Left ventricle myocardium superior (tissue), 1 donor: ENCODE data around the gene FHIP1A. TPM values are rescaled to one million over a fixed set of nuclear protein-coding genes. Genes with fewer than 3 reads are reported as not detected.
"Not testable (repeated sequence)": the region's sequence is repeated elsewhere in the genome, so short reads cannot be mapped to it uniquely, and the experiment has no call there.

Experiments used
- ATAC-seq: fragments of 200-7000 bp; cut with Tn5 transposase; one replicate; pipeline ENCODE4 v1.9.1; 2020; ENCODE audit warnings: mild to moderate bottlenecking, moderate library complexity
- DNase-seq: peaks from one replicate; pipeline ENCODE4 v3.0.0-alpha.2; 2020
- intact Hi-C: fragments of 100-400 bp; cut with micrococcal nuclease; formaldehyde crosslinking; loops from one replicate; pipeline ENCODE4 v1.11.0; 2022
- long read RNA-seq: library from polyadenylated mRNA; unstranded; transcript quantifications from one replicate; pipeline ENCODE4 v2.0.0, GENCODE V29; 2021
- total RNA-seq: library from RNA; stranded (reverse); fragmentation: NEBNext Ultra II Directional; extraction: Animal tissue kit (Norgen Biotek cat#: 25700); gene quantifications from one replicate; pipeline ENCODE4 v1.2.1, GENCODE V29; 2021
- donor health status: DM: no; HTN: yes; CAD: no; lungs with severe emphysema.

FHIP1A gene
- total RNA-seq: 20.2 TPM
- long read RNA-seq, partial matches to known transcripts: 0 of 1 reads
- long read RNA-seq, other reads (novel, unspliced or antisense): 1 of 1 reads

DNA sequence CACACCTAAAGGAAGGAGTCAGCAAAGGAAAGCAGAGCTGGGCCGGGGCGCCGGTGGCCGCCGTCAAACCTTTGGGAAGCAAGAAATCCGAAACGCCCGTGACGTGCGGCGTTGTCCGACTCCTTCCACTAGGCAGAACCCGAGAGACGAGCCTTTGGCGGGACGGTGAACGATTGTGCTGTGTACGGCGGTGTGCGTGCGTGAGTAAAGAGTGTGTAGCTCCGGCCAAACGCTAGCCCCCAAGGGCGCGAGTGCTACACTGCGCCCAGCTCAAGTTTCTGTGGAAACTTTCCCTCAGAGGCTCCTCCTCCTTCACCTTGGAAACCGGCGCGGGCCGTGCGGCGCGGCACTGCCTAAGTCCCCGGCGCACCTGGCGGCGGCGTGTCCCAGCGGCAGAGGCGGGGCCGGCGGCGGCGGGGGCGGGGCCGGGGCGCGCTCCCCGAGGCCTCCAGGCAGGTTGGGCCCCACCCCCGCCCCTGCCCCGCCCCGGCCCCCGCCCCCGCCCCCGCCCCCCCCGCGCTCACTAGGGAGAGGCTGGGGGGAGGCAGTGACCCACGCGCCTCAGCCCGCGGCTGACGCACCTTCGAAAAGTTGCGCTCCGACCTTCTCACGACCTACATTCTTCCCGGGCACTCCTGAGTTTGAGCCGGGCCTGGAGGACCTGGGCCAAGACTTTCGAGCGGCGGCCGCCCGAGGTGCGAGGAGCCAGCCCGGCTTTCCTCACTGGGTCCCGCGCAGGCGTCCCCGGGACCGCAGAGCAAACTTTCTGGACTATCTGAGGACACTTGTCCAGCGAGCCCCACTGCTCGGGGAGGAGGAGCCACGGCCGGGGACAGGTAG lies at the start of gene FHIP1A:
Gene FHIP1A, plus strand, starts transcription at position 547 of the 840 bp plus-strand sequence. CDS start 157,084 bp downstream, outside the sequence.
- DNase-seq: peak; percentile 84
- intact Hi-C loops: no loop called here
- peak; percentile 89 for ATAC-seq

DNA sequence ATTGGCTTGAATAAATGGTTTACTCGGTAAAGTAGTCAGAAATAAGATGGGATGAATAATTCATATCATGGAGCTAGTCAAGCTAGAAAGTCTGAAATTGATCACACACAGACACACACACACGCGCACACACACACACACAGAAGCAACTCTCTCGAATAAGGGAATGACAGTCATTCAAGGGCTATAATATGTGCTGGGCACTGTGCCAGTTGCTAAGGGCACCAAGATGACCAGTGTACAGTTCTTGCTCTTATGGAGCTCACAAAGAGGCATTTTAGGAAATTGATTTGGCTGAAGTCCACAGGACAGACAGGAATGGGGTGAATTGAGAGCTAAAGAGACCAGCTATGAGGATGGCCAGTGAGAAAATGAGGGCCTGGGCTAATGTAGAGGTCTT lies 49.4 kb upstream of the FHIP1A start:
- intact Hi-C loops: no loop called here
- no peak for ATAC-seq

DNA sequence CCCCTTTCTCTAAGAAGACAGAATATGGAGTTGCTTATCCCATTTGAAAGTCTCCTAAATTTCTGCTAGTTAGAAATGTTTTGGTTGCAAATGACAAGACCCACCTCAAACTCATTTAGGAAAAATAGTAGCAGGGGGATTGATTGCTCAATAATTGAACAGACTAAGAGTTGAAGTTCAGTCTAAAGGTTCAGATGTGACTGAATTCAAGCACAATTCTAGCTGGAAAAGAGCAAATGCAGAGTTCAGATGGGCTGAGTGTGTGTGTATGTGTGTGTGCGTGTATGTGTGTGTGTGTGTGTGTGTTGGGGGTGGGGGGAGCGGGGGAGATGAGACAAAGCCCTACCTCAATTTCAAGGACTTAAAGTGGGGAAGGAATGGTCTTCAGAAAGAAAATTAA lies 47.9 kb upstream of the FHIP1A start:
- intact Hi-C loops: loop anchor here (5.0 kb wide), 2 partner anchors 84 to 244 kb away; partner anchors contain the start of gene PRSS48
- DNase-seq (no peak), ATAC-seq (no peak)

More for the DNA sequence above, 49.4 kb upstream of the FHIP1A start:
- no peak for DNase-seq

DNA sequence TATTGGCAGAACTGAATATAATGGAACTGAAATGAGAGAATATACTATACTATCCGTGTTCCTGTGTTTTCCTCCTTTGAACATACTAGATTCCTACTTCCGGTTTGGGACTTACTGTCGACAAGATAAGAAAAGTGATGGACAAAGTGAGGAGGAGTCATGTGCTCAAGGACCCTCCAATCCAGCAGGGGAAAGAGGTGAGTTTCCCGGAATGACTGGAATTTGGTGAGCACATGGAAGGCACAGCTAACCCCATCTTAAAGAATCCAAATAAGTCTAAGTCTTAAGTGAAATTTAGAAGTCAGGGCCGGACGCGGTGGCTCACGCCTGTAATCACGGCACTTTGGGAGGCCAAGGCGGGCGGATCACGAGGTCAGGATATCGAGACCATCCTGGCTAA lies 47.0 kb upstream of the FHIP1A start:
- no peak for DNase-seq
- no peak for ATAC-seq
- intact Hi-C loops: loop anchor here (5.0 kb wide), 2 partner anchors 85 to 245 kb away; partner anchors contain the start of gene PRSS48

DNA sequence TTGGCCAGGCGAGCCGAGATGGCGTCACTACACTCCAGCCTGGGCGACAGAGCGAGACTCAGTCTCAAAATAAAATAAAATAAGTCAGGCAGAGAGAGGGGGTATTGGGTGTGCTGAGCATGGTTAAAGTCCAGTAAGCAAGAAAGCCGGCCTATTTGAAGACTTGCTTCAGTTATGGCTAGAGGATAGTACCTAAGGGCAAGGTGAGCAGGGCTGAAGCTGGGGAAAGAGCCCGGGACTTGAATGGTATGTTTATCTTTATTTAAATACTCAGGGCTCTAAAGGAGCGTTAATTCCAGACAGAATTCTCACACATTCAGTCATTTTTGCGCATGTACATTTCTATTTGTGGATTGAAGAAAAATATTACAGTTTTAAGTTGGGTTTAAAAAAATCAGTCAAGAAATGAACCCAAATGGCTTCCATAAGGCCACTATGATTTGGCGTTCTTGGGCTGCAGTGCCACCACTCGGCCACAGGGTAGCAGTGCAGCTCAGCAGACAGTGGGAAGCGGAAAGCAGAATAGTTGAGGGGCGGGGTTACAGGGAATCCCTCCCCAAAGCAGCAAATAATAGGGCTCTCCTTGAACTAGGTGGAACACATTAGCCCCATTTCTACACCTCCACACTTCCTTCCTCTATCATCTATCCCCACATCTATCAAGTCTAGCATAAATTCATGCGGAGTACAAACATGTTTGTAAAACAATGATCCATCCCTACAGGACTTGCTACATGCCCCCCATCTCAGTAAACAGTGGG lies 46.4 kb upstream of the FHIP1A start:
- intact Hi-C loops: loop anchor here (5.0 kb wide), 2 partner anchors 85 to 245 kb away; partner anchors contain the start of gene PRSS48
- ATAC-seq (peak; percentile 95), DNase-seq (peak; percentile 85)

DNA sequence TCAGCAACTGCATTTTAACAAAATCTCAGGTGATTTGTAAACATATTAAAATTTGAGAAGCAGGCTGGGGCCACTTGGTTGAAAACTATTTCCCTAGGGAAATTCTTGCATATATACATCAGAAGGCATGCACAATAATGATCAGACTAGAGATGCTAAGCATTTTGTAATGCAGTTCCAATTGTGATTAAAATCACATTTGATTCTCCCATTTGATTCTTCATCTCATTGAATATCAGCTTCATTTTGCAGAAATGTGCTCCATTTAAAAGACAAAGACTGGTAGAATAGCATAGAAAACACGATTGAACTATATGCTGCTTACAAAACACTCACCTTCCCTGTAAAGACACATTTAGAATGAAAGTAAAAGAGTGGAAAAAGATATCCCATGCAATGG lies 32.4 kb upstream of the FHIP1A start:
- DNase-seq (no peak), ATAC-seq (no peak)
- intact Hi-C loops: no loop called here

DNA sequence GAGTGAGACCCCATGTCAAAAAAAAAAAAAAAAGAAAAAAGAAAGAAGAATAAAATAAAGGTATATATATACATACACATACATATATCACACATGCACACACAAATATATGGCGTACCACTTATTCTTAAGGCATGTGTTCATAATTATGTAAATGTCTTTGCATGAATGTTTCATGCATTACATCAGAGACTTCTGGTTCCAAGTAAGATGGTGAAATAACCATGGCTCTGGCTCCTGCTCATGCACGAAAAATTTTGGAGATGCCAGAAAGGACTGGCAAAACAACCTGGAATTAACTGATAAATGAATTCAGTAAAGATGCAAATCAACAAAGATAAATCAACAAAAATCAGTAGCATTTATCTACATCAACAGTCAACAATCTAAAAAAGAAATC lies 19.7 kb upstream of the FHIP1A start:
- DNase-seq: no peak
- intact Hi-C loops: no loop called here
- no peak for ATAC-seq

DNA sequence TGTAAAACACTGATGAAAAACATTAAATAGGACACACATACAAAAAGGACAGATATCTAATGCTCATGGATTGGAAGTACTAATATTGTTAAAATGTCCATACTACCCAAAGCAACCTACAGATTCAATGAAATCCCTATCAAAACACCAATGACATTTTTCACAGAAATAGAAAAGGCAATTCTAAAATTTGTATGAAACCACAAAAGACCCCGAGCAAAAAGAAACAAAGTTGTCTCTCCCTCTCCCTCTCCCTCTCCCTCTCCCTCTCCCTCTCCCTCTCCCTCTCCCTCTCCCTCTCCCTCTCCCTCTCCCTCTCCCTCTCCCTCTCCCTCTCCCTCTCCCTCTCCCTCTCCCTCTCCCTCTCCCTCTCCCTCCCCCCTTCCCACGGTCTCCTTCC lies 19.2 kb upstream of the FHIP1A start:
- ATAC-seq, DNase-seq, intact Hi-C loops: not testable (repeated sequence)

DNA sequence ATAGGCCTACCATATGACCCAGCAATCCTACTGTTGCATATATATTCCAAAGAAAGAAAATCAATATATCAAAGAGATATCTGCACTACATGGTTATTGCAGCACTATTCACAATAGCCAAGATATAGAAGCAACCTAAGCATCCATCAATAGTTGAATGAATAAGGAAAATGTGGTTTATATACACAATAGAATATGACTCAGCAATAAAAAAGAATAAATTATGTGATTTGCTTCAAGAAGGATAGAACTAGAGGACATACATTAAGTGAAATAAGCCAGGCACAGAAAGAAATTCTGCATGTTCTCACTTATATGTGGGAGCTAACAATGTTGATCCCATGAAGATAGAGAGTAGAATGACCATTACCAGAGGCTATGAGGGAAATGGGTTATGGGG lies 13.1 kb upstream of the FHIP1A start:
- DNase-seq (no peak), ATAC-seq (no peak)
- intact Hi-C loops: no loop called here

DNA sequence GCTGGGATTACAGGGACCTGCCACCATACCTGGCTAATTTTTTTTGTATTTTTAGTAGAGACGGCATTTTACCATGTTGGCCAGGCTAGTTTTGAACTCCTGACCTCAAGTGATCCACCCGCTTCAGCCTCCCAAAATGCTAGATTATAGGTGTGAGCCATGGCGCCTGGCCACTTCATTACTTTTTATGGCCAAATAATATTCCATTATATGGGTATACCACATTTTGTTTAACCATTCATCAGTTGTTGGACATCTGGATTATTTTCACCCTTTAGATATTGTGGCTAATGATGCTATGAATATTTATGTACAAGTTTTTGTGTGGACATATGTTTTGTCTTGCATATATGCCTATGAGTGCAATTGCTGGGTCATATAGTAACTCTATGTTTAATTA lies 8.6 kb upstream of the FHIP1A start:
- intact Hi-C loops: no loop called here
- no peak for ATAC-seq
- no peak for DNase-seq

DNA sequence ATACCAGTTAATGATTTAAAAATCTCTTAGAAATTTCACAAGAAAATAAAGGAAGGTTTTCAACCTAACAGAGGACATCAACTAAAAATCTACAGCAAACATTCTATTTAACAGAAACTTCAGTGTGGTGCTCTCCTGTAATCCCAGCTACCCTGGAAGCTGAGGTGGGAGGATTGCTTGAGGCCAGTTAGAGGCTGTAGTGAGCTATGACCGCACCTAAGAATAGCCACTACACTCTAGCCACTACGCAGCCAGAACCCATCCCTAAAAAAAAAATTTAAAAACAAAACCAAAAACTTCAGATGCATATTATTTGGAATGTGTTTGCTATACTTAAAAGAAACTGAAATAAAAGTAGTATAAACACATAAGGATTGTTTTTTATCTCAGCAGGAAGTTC lies 7.2 kb upstream of the FHIP1A start:
- ATAC-seq (no peak), DNase-seq (no peak)
- intact Hi-C loops: no loop called here

DNA sequence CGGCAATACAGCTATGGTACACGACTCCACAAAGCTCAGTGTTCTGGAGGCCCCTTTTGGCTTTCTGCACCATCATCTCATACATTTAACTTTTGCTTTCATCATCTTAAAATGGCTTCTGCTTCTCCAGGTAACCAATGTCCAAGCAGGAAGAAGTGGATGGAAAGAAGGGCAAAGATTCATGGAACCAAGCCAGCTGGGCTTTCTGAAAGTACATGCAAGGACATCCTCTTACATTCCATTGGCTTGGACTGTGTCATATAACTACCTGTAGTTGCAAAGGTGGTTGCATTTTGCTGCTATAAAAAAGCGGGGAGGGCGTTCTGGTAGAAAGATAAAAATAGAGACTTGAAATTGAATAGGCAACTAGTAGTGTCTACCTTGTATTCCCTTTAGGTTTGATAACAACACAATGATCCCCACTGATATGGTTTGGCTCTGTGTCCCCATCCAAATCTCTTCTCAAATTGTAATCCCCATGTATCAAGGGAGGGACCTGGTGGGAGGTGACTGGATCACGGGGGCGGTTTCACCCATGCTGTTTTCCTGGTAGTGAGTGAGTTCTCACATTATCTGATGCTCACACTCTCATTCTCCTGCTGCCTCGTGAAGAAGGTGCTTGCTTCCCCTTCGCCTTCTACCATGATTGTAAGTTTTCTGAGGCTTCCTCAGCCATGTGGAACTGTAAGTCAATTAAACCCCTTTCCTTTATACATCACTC lies 6.7 kb upstream of the FHIP1A start:
- intact Hi-C loops: no loop called here
- no peak for ATAC-seq

DNA sequence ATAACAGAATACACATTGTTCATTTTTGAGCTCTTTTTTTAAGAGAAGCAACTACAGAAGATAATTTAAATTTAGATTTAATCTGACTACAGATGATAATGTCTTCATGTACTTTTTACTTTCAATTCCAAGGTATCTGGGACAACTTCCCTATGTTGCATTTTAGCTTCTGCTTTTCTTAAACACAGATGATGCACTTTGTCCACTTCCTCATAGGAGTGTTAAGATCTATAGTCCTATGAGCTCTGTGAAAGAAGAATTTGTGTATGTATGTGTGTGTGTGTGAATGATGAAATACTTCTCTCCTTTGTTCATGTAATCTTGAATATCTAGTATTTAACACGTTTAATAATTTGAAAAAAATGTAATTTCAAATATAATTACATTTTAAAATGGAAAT lies 5.3 kb upstream of the FHIP1A start:
- ATAC-seq (no peak), DNase-seq (no peak)
- intact Hi-C loops: no loop called here

More for the DNA sequence above, 6.7 kb upstream of the FHIP1A start:
- DNase-seq: no peak

DNA sequence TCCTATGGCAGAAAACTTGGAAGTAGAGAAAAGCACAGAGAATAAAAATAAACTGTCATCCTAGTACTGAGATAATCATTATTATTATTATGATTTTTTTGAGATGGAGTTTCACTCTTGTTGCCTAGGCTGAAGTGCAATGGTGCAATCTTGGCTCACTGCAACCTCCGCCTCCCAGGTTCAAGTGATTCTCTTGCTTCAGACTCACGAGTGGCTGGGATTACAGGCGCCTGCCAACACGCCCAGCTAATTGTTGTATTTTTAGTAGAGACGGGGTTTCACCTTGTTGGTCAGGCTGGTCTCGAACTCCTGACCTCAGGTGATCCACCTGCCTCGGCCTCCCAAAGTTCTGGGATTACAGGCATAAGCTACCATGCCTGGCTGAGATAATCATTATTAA lies 4.2 kb upstream of the FHIP1A start:
- intact Hi-C loops, ATAC-seq, DNase-seq: not testable (repeated sequence)

DNA sequence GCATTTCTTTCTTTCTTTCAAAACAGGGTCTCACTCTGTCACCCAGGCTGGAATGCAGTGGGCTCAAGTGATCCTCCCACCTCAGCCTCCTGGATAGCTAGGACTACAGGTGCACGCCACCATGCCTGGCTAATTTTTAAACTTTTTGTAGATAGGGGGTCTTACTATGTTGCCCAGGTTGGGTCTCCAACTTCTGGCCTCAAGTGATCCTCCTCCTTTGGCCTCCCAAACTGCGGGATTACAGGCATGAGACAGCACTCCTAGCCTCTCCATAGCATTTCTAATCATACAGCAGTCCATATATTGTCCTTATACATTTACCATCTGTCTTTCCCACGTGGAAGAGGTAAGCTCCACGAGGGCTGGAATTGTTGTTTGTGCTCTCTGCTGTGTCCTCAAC lies 2.0 kb upstream of the FHIP1A start:
- ATAC-seq (no peak), DNase-seq (no peak)
- intact Hi-C loops: no loop called here

DNA sequence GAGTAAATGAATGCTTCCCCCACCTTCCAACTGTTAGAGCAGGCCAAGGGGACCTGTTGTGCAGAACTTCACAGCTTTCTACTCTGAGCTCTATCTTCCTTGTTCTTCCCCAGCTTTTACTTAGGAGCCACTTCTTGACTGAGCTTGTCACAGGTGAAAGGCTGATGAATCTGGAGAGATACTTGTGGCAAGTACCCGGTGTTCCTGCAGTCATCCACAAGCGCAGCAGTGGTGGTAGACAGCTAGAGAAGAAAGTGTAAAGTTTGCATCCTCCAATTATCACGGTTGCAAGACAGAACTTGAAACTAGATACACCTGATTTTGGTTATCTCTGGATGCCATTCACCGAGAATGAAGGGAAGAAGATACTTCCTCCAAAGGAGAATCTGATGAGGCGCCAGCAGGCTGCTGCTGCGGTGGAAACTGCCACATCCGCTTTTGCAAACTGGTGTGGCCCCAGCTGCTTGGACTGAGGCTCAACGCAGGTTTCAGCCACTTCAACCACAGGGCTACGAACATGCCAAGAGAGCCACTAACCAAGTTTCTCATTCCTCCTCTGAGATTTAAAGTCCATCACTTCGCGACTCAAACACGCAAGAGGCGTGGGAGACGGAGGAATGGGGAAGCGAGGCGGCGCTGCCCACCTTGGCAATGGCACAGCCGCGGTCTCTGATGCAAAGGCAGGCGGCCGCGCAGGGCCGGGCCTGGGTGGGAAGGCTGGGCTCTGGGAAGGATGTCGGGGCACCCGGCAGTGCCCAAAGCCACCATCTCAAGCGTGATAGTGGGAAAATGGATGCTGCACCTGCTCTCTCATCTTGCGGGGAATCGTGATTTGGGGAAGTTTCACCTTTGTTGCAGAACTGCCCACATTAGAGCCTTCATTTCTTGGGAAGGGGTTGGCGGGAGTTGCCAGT lies 1.3 kb upstream of the FHIP1A start:
- intact Hi-C loops: no loop called here
- no peak for ATAC-seq
- DNase-seq: peak; percentile 38

DNA sequence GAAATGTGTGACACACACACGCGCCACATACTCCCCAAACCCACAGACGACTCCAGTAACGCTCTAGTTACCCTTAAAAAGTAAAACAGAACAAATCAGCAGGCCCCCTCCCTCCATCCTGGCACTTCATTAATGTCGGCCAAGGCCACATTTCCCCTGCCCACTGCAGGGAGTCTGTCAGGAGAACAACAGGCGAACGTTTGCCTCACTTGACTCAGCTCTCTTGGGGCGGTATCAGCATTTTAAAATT lies 671 bp upstream of the FHIP1A start:
- intact Hi-C loops: no loop called here
- peak; percentile 7 for ATAC-seq
- DNase-seq: no peak

DNA sequence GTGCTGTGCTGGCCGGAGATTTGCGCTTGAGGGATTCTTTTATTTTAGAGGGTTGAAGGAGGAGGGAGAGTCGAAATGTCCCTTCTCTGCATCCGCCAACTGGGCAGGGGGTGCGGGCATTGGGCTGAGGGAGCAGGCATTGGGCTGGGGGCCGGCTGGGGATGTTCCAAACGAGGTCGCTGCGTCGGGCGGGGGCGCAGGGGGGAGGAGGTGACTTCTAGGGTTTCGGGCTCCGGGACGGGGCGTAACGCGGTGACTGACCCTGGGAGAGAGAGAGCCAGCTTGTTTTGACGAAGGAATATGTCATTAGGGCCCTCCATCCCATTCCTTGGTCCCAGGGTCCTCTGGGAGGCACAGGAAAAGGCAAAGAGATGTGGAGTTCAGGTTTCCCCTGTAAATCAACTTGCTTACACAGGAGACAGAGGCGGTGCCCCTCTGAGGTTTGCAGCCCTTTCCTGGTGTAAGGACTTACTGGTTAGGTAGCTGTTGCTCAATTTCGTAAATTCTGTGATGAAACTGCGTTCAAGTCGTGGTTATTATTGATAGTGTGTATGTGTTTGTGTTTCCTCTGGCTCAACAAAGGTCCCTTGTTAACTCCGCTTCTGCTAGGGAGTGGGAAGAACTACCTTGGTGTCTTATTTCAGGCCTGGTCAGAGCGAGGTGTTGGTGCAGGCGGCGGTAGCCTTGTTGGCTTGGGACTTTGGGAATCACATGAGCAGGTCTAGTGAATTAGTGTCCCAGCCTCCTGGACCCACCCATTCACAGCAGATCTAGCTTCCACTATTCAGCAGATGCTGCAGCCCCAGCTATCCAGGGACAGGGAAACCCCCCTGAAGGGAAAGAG lies 716 bp downstream of the FHIP1A start:
- intact Hi-C loops: no loop called here
- ATAC-seq (peak; percentile 54), DNase-seq (peak; percentile 33)
